T-helper 1 cell (primary cell): ENCODE results near the gene WDR7.

Experiments
- DNase-seq, 5 donors: peaks; one replicate each; pipeline ENCODE4 v3.0.0-alpha.2; 2012 to 2020

WDR7 gene

GRCh38 chr18:57085371-57085770 is 434.2 kb downstream of the WDR7 start:
- no peak for DNase-seq

GRCh38 chr18:57086163-57086562 is 435.0 kb downstream of the WDR7 start:
- no peak for DNase-seq
